GM19239 (cell line): Measurements from ENCODE around the gene LAIR1.
"Not testable (repeated sequence)": the region's sequence is repeated elsewhere in the genome, so short reads cannot be mapped to it uniquely, and the experiment has no call there.

Experiments
- DNase-seq: peaks from one replicate; pipeline ENCODE4 v3.0.0; 2011; ENCODE audit warnings: low spot score; ENCODE audit not compliant: insufficient read length
- FAIRE-seq: peaks from 2 replicates; lab custom pipeline; 2011; peaks lifted over from hg19 to GRCh38; lab: Jason Lieb, UNC

The LAIR1 gene

GRCh38 chr19:54379187-54379678, 14.5 kb upstream of the LAIR1 start:
- no peak for FAIRE-seq

GRCh38 chr19:54376610-54377285, 12.0 kb upstream of the LAIR1 start:
- FAIRE-seq = no peak
- DNase-seq = no peak

More at GRCh38 chr19:54379187-54379678, 14.5 kb upstream of the LAIR1 start:
- no peak for DNase-seq

- DNase-seq = not testable (repeated sequence)
- FAIRE-seq = peak; percentile 14
Observed at GRCh38 chr19:54375181-54375938, 10.6 kb upstream of the LAIR1 start.

- DNase-seq (no peak), FAIRE-seq (no peak)
Observed at GRCh38 chr19:54373781-54374631, 9.3 kb upstream of the LAIR1 start.

GRCh38 chr19:54371453-54371852, 6.7 kb upstream of the LAIR1 start:
- not testable (repeated sequence) for FAIRE-seq, DNase-seq

- FAIRE-seq = peak; percentile 73
- not testable (repeated sequence) for DNase-seq
Observed at GRCh38 chr19:54370434-54370796, 5.7 kb upstream of the LAIR1 start.

GRCh38 chr19:54369688-54370433, 5.1 kb upstream of the LAIR1 start:
- FAIRE-seq, DNase-seq: not testable (repeated sequence)

GRCh38 chr19:54369082-54369687, 4.5 kb upstream of the LAIR1 start:
- DNase-seq = no peak
- no peak for FAIRE-seq

GRCh38 chr19:54366811-54367210, 2.1 kb upstream of the LAIR1 start:
- DNase-seq (no peak), FAIRE-seq (no peak)

- not testable (repeated sequence) for DNase-seq
- FAIRE-seq = peak; percentile 35
Observed at GRCh38 chr19:54365798-54366197, 1.1 kb upstream of the LAIR1 start.

- not testable (repeated sequence) for DNase-seq
- FAIRE-seq = peak; percentile 94
Observed at GRCh38 chr19:54361680-54362422, 2.9 kb downstream of the LAIR1 start.

- DNase-seq = not testable (repeated sequence)
- peak; percentile 95 for FAIRE-seq
Observed at GRCh38 chr19:54359149-54359820, 5.4 kb downstream of the LAIR1 start.

- FAIRE-seq (no peak), DNase-seq (no peak)
Observed at GRCh38 chr19:54357381-54357780, 7.3 kb downstream of the LAIR1 start.

- FAIRE-seq = no peak
- no peak for DNase-seq
Observed at GRCh38 chr19:54356444-54357056, 8.2 kb downstream of the LAIR1 start.

- no peak for FAIRE-seq
- no peak for DNase-seq
Observed at GRCh38 chr19:54355675-54356074, 9.1 kb downstream of the LAIR1 start.

- DNase-seq = no peak
- FAIRE-seq = no peak
Observed at GRCh38 chr19:54354761-54355160, 10.0 kb downstream of the LAIR1 start.

GRCh38 chr19:54352546-54352945, 12.2 kb downstream of the LAIR1 start:
- DNase-seq (no peak), FAIRE-seq (no peak)

GRCh38 chr19:54352041-54352440, 12.7 kb downstream of the LAIR1 start:
- FAIRE-seq (no peak), DNase-seq (no peak)
